Panc1 (cell line): ENCODE results near the gene C19orf25. TPM values are rescaled to one million over a fixed set of nuclear protein-coding genes. Genes with fewer than 3 reads are reported as not detected.

Source experiments
- ATAC-seq: fragments of 200-7000 bp; cut with Tn5 transposase; 2 replicates; pipeline ENCODE4 v1.9.1; 2020; ENCODE audit warnings: mild to moderate bottlenecking, moderate library complexity
- BruUV-seq: library from RNA; stranded (reverse); fragments of 400-500 nt; replicated peaks from 2 replicates; lab custom pipeline; 2021; lab: Mats Ljungman, UMichigan
- CTCF ChIA-PET: fragments of 300-600 bp; sonication (Branson Sonifier 250); formaldehyde crosslinking; loops from one replicate; lab custom pipeline; 2022; ENCODE audit warnings: antibody characterized with exemption; lab: Charles Lee
- POLR2A ChIA-PET: fragments of 300-600 bp; sonication (Branson Sonifier 250); formaldehyde crosslinking; loops from one replicate; lab custom pipeline; 2022; ENCODE audit warnings: antibody characterized with exemption; lab: Charles Lee
- DNase-seq: peaks from one replicate; pipeline ENCODE4 v3.0.0-alpha.2; 2010; ENCODE audit warnings: low read depth, low spot score
- H3K27ac ChIP-seq: 2 replicates; pipeline ENCODE4 v1.5.1; 2011; ENCODE audit warnings: mild to moderate bottlenecking, low read length, inconsistent platforms
- H3K27me3 ChIP-seq: fragments of 200-500 bp; sonication (Bioruptor generic); 2 replicates; pipeline ENCODE4 v1.6.0; 2014; ENCODE audit warnings: low read length, inconsistent platforms; ENCODE audit not compliant: control insufficient read depth, insufficient read depth
- H3K36me3 ChIP-seq: fragments of 200-500 bp; sonication (Bioruptor generic); 2 replicates; pipeline ENCODE4 v1.5.1; 2014; ENCODE audit warnings: inconsistent platforms, mild to moderate bottlenecking, low read length, moderate library complexity; ENCODE audit not compliant: control insufficient read depth, insufficient read depth
- H3K4me1 ChIP-seq: 2 replicates; pipeline ENCODE4 v1.5.1; 2011; ENCODE audit warnings: inconsistent platforms, mild to moderate bottlenecking, low read length, moderate library complexity; ENCODE audit not compliant: control insufficient read depth, insufficient read depth
- H3K4me3 ChIP-seq, 2 experiments: 2 replicates each; pipeline ENCODE4 v1.5.1; 2011 to 2012; ENCODE audit warnings: low read depth in 2 of 2, low read length in 2 of 2, mild to moderate bottlenecking in 2 of 2, inconsistent platforms in 1 of 2, moderate library complexity in 1 of 2
- H3K9me3 ChIP-seq: fragments of 200-500 bp; sonication (Bioruptor generic); 2 replicates; pipeline ENCODE4 v1.5.1; 2014; ENCODE audit warnings: low read depth, mild to moderate bottlenecking, inconsistent platforms, low read length, moderate library complexity; ENCODE audit not compliant: control insufficient read depth, insufficient read depth
- CTCF ChIP-seq: fragments of 450-650 bp; IDR thresholded peaks from 2 replicates; pipeline ENCODE4 v1.5.1; 2017; ENCODE audit warnings: mild to moderate bottlenecking
- POLR2AphosphoS5 ChIP-seq: IDR thresholded peaks from 2 replicates; pipeline ENCODE4 v1.6.1; 2012; ENCODE audit warnings: mild to moderate bottlenecking, low read depth, low read length, moderate library complexity
- REST ChIP-seq, 2 experiments: IDR thresholded peaks; 2 replicates each; pipeline ENCODE4 v1.6.1; 2011 to 2012; ENCODE audit warnings: low read depth in 2 of 2, control low read depth in 1 of 2, low read length in 1 of 2, mild to moderate bottlenecking in 1 of 2, moderate library complexity in 1 of 2; ENCODE audit not compliant: insufficient read depth in 1 of 2
- SIN3A ChIP-seq: IDR thresholded peaks from 2 replicates; pipeline ENCODE4 v1.6.1; 2012; ENCODE audit warnings: low read depth, mild to moderate bottlenecking, low read length, moderate library complexity, borderline replicate concordance; ENCODE audit not compliant: insufficient read depth
- TCF7L2 ChIP-seq: IDR thresholded peaks from 2 replicates; pipeline ENCODE4 v1.6.1; 2011; ENCODE audit warnings: mild to moderate bottlenecking, low read depth, low read length, inconsistent platforms
- in situ Hi-C: cut with HindIII; loops from 2 replicates; pipeline ENCODE4 v1.10.0; 2016; ENCODE audit warnings: low sequenced_read_pairs, low pct_unique_long_range_greater_than_20kb
- intact Hi-C: fragments of 100-400 bp; cut with micrococcal nuclease; formaldehyde crosslinking; loops from one replicate; pipeline ENCODE4 v1.10.0; 2022; ENCODE audit not compliant: unreplicated experiment
- total RNA-seq: library from RNA; stranded (reverse); gene quantifications from one replicate; pipeline ENCODE4 v1.2.1, GENCODE V29; 2021; ENCODE audit not compliant: unreplicated experiment

C19orf25 gene
- total RNA-seq, 1 experiment from 2014 or later, result 34.7 TPM

- Histone ChIP-seq H3K4me3 (peak overlapping the region; percentile 9 to 73; a peak in 3 of 4 replicates), H3K4me1 (peaks cover 27% of the 10 kb centered on the region), H3K9me3 (no peaks in the 10 kb centered on the region), H3K27me3 (no peaks in the 10 kb centered on the region), H3K27ac (peak overlapping the region; percentile 64; the same call in 1 of the 2 replicates), H3K36me3 (peaks cover 6% of the 10 kb centered on the region)
- ChIA-PET CTCF (no interaction called here), POLR2A (interaction anchor here (0.6 kb wide), 1 partner anchor 605 kb away, joined by 3 read pairs; no protein-coding TSS in a partner anchor)
- in situ Hi-C loops, result no loop called here
- no peak for ATAC-seq
- no peak for TF ChIP-seq REST (IDR thresholded peaks at IDR 0.05; ENCODE audit: insufficient read depth in 1 of 2, low read depth in 2 of 2, low read length in 1 of 2)
- TF ChIP-seq TCF7L2, result no peak
- no peak for TF ChIP-seq CTCF
- no peak for TF ChIP-seq SIN3A
- TF ChIP-seq POLR2AphosphoS5, result no peak
- no TSS peak for BruUV-seq
- DNase-seq, result no peak
- intact Hi-C loops, result no loop called here
Observed at GRCh38 chr19:1437609-1438008, 41.4 kb downstream of the C19orf25 start.

- in situ Hi-C loops (no loop called here), intact Hi-C loops (no loop called here)
- ChIA-PET CTCF (no interaction called here), POLR2A (no interaction called here)
- ATAC-seq, result no peak
- no peak for DNase-seq
- Histone ChIP-seq H3K4me1 (peaks cover 6% of the 10 kb centered on the region), H3K27me3 (no peaks in the 10 kb centered on the region), H3K4me3 (no peak overlapping the region), H3K9me3 (no peaks in the 10 kb centered on the region), H3K27ac (0 out of 2 replicates have a peak overlapping the region, but pooled peaks have one; percentile 23), H3K36me3 (peaks cover 6% of the 10 kb centered on the region)
- TF ChIP-seq POLR2AphosphoS5, result no peak
- TF ChIP-seq SIN3A, result no peak
- no peak for TF ChIP-seq REST (IDR thresholded peaks at IDR 0.05; ENCODE audit: insufficient read depth in 1 of 2, low read depth in 2 of 2, low read length in 1 of 2)
- no peak for TF ChIP-seq CTCF
- TF ChIP-seq TCF7L2, result no peak
- no TSS peak for BruUV-seq
Observed at GRCh38 chr19:1435378-1435989, 43.5 kb downstream of the C19orf25 start.
